H1 (cell line): ENCODE results near the gene HPX. TPM values are rescaled to one million over a fixed set of nuclear protein-coding genes. Genes with fewer than 3 reads are reported as not detected.
A peak's percentile ranks its signal among the peaks of the same experiment; 100 is the strongest.

ENCODE experiments used
- CTCF ChIA-PET: fragments of 300-600 bp; sonication (Branson Sonifier 250); formaldehyde crosslinking; loops from one replicate; lab custom pipeline; 2021; ENCODE audit not compliant: partially characterized antibody; lab: Charles Lee
- POLR2A ChIA-PET: fragments of 300-600 bp; sonication (Branson Sonifier 250); formaldehyde crosslinking; loops from one replicate; lab custom pipeline; 2021; ENCODE audit warnings: inconsistent platforms; ENCODE audit not compliant: partially characterized antibody; lab: Charles Lee
- DNase-seq, 2 experiments: peaks; one replicate each; pipeline versions ENCODE4 v3.0.0 to v3.0.0-alpha.2; 2010 to 2022; ENCODE audit warnings: low spot score in 2 of 2, low read depth in 1 of 2, mixed read lengths in 1 of 2
- FAIRE-seq: peaks from 2 replicates; lab custom pipeline; 2011; peaks lifted over from hg19 to GRCh38; lab: Jason Lieb, UNC
- H2AFZ ChIP-seq: 2 replicates; pipeline ENCODE4 v1.8.1; 2012; ENCODE audit warnings: low read length, inconsistent platforms
- H2AK5ac ChIP-seq: 2 replicates; pipeline ENCODE4 v1.6.1; 2013; ENCODE audit warnings: low read depth, low read length
- H2BK120ac ChIP-seq: replicated peaks from 2 replicates; pipeline ENCODE3; 2013; ENCODE audit warnings: low read depth, low read length, inconsistent platforms
- H2BK12ac ChIP-seq: 2 replicates; pipeline ENCODE4 v1.6.1; 2013; ENCODE audit warnings: low read depth, low read length
- H2BK15ac ChIP-seq: 2 replicates; pipeline ENCODE4 v1.6.1; 2013; ENCODE audit warnings: low read length
- H2BK20ac ChIP-seq: 2 replicates; pipeline ENCODE4 v1.6.1; 2013; ENCODE audit warnings: low read length
- H2BK5ac ChIP-seq: 2 replicates; pipeline ENCODE4 v1.6.1; 2013; ENCODE audit warnings: low read depth, low read length
- H3K14ac ChIP-seq: 2 replicates; pipeline ENCODE4 v1.6.1; 2013; ENCODE audit warnings: inconsistent platforms; ENCODE audit not compliant: insufficient read length
- H3K18ac ChIP-seq: 2 replicates; pipeline ENCODE4 v1.6.1; 2013; ENCODE audit warnings: low read length; ENCODE audit errors: extremely low read depth
- H3K23ac ChIP-seq: 2 replicates; pipeline ENCODE4 v1.6.1; 2013; ENCODE audit warnings: inconsistent platforms; ENCODE audit not compliant: insufficient read length
- H3K23me2 ChIP-seq: 2 replicates; pipeline ENCODE4 v1.6.1; 2013; ENCODE audit warnings: low read depth, low read length
- H3K27ac ChIP-seq: 2 replicates; pipeline ENCODE4 v1.6.1; 2011; ENCODE audit warnings: low read depth, low read length, inconsistent platforms
- H3K27me3 ChIP-seq, 4 experiments: replicated peaks in 1 of 4; 1 replicate in 1 of 4; 2 replicates in 3 of 4; pipeline versions ENCODE4 v1.6.1 to v1.8.1; 2011 to 2013; ENCODE audit warnings: low read length in 3 of 4, mild to moderate bottlenecking in 3 of 4, inconsistent platforms in 2 of 4, mixed read lengths in 2 of 4, moderate library complexity in 1 of 4; ENCODE audit not compliant: control insufficient read depth in 3 of 4, insufficient read depth in 3 of 4; ENCODE audit errors: extremely low read depth in 1 of 4
- H3K36me3 ChIP-seq, 4 experiments: 2 replicates each; pipeline versions ENCODE4 v1.6.1 to v1.8.1; 2011 to 2013; ENCODE audit warnings: mild to moderate bottlenecking in 4 of 4, low read length in 3 of 4, moderate library complexity in 2 of 4, control low read depth in 1 of 4, inconsistent platforms in 1 of 4; ENCODE audit not compliant: insufficient read depth in 4 of 4, control insufficient read depth in 2 of 4
- H3K4ac ChIP-seq: replicated peaks from 2 replicates; pipeline ENCODE3; 2013; ENCODE audit warnings: low read length, low read depth, mixed read lengths, inconsistent platforms; ENCODE audit not compliant: insufficient read length
- H3K4me1 ChIP-seq, 4 experiments: replicated peaks in 1 of 4; 1 replicate in 1 of 4; 2 replicates in 3 of 4; pipeline versions ENCODE4 v1.6.1 to v1.8.1; 2011 to 2013; ENCODE audit warnings: low read length in 3 of 4, inconsistent platforms in 2 of 4, mixed read lengths in 1 of 4; ENCODE audit not compliant: insufficient read depth in 4 of 4, control insufficient read depth in 3 of 4
- H3K4me2 ChIP-seq, 2 experiments: 2 replicates each; pipeline versions ENCODE4 v1.6.1 to v1.8.1; 2011 to 2013; ENCODE audit warnings: low read depth in 2 of 2, low read length in 2 of 2, control low read depth in 1 of 2, inconsistent platforms in 1 of 2, mild to moderate bottlenecking in 1 of 2; ENCODE audit not compliant: insufficient read depth in 1 of 2
- H3K4me3 ChIP-seq, 4 experiments: fragments of 200-600, 300-600 bp in 1 of 4; sonication (generic), shearing (Covaris generic), sonication (Bioruptor Twin) in 1 of 4; 2 replicates each; pipeline versions ENCODE4 v1.5.1 to v1.8.1; 2011 to 2016; ENCODE audit warnings: low read length in 4 of 4, low read depth in 3 of 4, control low read depth in 2 of 4, inconsistent platforms in 2 of 4, mild to moderate bottlenecking in 2 of 4, mixed read lengths in 1 of 4, moderate library complexity in 1 of 4; ENCODE audit not compliant: insufficient read depth in 2 of 4; ENCODE audit errors: extremely low read depth in 1 of 4
- H3K56ac ChIP-seq: replicated peaks from 2 replicates; pipeline ENCODE3; 2013; ENCODE audit warnings: low read depth, mild to moderate bottlenecking, mixed read lengths, low read length, inconsistent platforms; ENCODE audit not compliant: insufficient read length
- H3K79me1 ChIP-seq: 2 replicates; pipeline ENCODE4 v1.6.1; 2013; ENCODE audit warnings: low read depth, low read length, control low read depth
- H3K79me2 ChIP-seq, 2 experiments: 2 replicates each; pipeline versions ENCODE4 v1.6.1 to v1.8.1; 2012 to 2013; ENCODE audit warnings: low read length in 2 of 2, mild to moderate bottlenecking in 2 of 2, inconsistent platforms in 1 of 2; ENCODE audit not compliant: insufficient read depth in 2 of 2, control insufficient read depth in 1 of 2
- H3K9ac ChIP-seq, 4 experiments: replicated peaks in 1 of 4; 1 replicate in 1 of 4; 2 replicates in 3 of 4; pipeline versions ENCODE4 v1.6.1 to v1.8.1; 2011 to 2013; ENCODE audit warnings: low read depth in 3 of 4, low read length in 3 of 4, control low read depth in 2 of 4, mild to moderate bottlenecking in 2 of 4, moderate library complexity in 2 of 4, inconsistent platforms in 1 of 4; ENCODE audit errors: extremely low read depth in 1 of 4
- H3K9me3 ChIP-seq, 2 experiments: 2 replicates each; pipeline versions ENCODE4 v1.6.1 to v1.8.1; 2012 to 2013; ENCODE audit warnings: mild to moderate bottlenecking in 2 of 2, moderate library complexity in 2 of 2, control low read depth in 1 of 2, inconsistent platforms in 1 of 2, low read depth in 1 of 2, low read length in 1 of 2, mixed read lengths in 1 of 2; ENCODE audit not compliant: insufficient read depth in 2 of 2
- H4K20me1 ChIP-seq, 2 experiments: replicated peaks in 1 of 2; 2 replicates each; pipeline versions ENCODE3 to v1.8.1; 2011 to 2013; ENCODE audit warnings: inconsistent platforms in 2 of 2, low read length in 2 of 2, mild to moderate bottlenecking in 1 of 2; ENCODE audit not compliant: insufficient read depth in 2 of 2, control insufficient read depth in 1 of 2
- H4K5ac ChIP-seq: 2 replicates; pipeline ENCODE4 v1.6.1; 2013; ENCODE audit warnings: low read length, low read depth, mixed read lengths, inconsistent platforms; ENCODE audit not compliant: insufficient read length
- H4K8ac ChIP-seq: 2 replicates; pipeline ENCODE4 v1.8.0; 2013; ENCODE audit warnings: mild to moderate bottlenecking, moderate library complexity, low read length, inconsistent platforms; ENCODE audit not compliant: insufficient read depth; ENCODE audit errors: extremely low read depth
- H4K91ac ChIP-seq: replicated peaks from 2 replicates; pipeline ENCODE3; 2013; ENCODE audit warnings: low read length, mixed read lengths, inconsistent platforms; ENCODE audit not compliant: insufficient read length
- BRCA1 ChIP-seq: IDR thresholded peaks from 2 replicates; pipeline ENCODE4 v1.6.1; 2012; ENCODE audit warnings: low read depth, low read length, improper control_type of control experiment
- CHD2 ChIP-seq: IDR thresholded peaks from 2 replicates; pipeline ENCODE4 v1.6.1; 2012; ENCODE audit warnings: low read length, improper control_type of control experiment
- KDM4A ChIP-seq: IDR thresholded peaks from one replicate; pipeline ENCODE4 v1.7.1; 2012; ENCODE audit warnings: low read depth, mild to moderate bottlenecking, moderate library complexity, low read length, inconsistent platforms; ENCODE audit not compliant: severe bottlenecking
- RAD21 ChIP-seq, 2 experiments: IDR thresholded peaks in 1 of 2; conservative IDR thresholded peaks in 1 of 2; 2 replicates each; pipeline ENCODE4 v1.6.1; 2011; ENCODE audit warnings: low read depth in 2 of 2, low read length in 2 of 2, improper control_type of control experiment in 1 of 2, inconsistent platforms in 1 of 2, mild to moderate bottlenecking in 1 of 2, moderate library complexity in 1 of 2
- RBBP5 ChIP-seq: IDR thresholded peaks from 2 replicates; pipeline ENCODE4 v1.7.1; 2012; ENCODE audit warnings: low read depth, mild to moderate bottlenecking, inconsistent platforms, low read length, moderate library complexity, borderline replicate concordance
- SIN3A ChIP-seq, 2 experiments: IDR thresholded peaks in 1 of 2; conservative IDR thresholded peaks in 1 of 2; 2 replicates each; pipeline ENCODE4 v1.6.1; 2011 to 2012; ENCODE audit warnings: low read length in 2 of 2, improper control_type of control experiment in 1 of 2, low read depth in 1 of 2, mild to moderate bottlenecking in 1 of 2
- SRF ChIP-seq: IDR thresholded peaks from 2 replicates; pipeline ENCODE4 v1.6.1; 2011; ENCODE audit warnings: mild to moderate bottlenecking, low read depth, low read length, moderate library complexity
- ZNF274 ChIP-seq: IDR thresholded peaks from 2 replicates; pipeline ENCODE4 v1.7.0; 2012; ENCODE audit warnings: low read length, borderline replicate concordance; ENCODE audit errors: extremely low read depth
- WGBS, 2 experiments: shearing (Covaris generic) in 1 of 2; methylation state at CpG; one replicate each; pipeline versions ENCODE4 v1.1.6 to v1.1.7; 2013 to 2015; ENCODE audit warnings: low lambda C conversion rate in 2 of 2, mixed read lengths in 2 of 2, inconsistent platforms in 1 of 2, low coverage in 1 of 2, missing lambda C conversion rate in 1 of 2; ENCODE audit not compliant: insufficient replicate concordance in 2 of 2, insufficient coverage in 1 of 2, insufficient read length in 1 of 2; ENCODE audit errors: extremely low coverage in 1 of 2, missing lambda C conversion rate in 1 of 2; 5-methylcytosine and 5-hydroxymethylcytosine counted together
- polyA plus RNA-seq, 7 experiments: library from polyadenylated mRNA; depleted of rRNA in 3 of 7; stranded (reverse) in 5 of 7; unstranded in 2 of 7; fragments of >200 nt in 5 of 7; fragments of 200-250 nt in 2 of 7; gene quantifications; 1 replicate in 5 of 7; 2 replicates in 1 of 7; 4 replicates in 1 of 7; pipeline versions ENCODE4 v1.2.1 to v1.2.3, GENCODE V29; 2011 to 2013; ENCODE audit warnings: missing spikeins in 2 of 7, mixed read lengths in 2 of 7
- total RNA-seq: library from RNA; stranded (reverse); fragmentation: NEBNext Ultra II Directional; extraction: Animal tissue kit (Norgen Biotek cat#: 25700); gene quantifications from 2 replicates; pipeline ENCODE4 v1.2.1, GENCODE V29; 2021
- TF ChIP-seq, protein P1 (sequence below): IDR thresholded peaks from 2 replicates; pipeline ENCODE4 v1.6.1; 2012; ENCODE audit warnings: inconsistent platforms
- TF ChIP-seq, protein P2 (sequence below): IDR thresholded peaks from 2 replicates; pipeline ENCODE4 v1.6.1; 2011; ENCODE audit warnings: low read length, improper control_type of control experiment

HPX gene
- total and polyA plus RNA-seq, 2 of the 8 experiments (the other 6 are each of a cell fraction or from before 2014, with no cell fraction given): 0.80 to 0.97 TPM

DNA sequence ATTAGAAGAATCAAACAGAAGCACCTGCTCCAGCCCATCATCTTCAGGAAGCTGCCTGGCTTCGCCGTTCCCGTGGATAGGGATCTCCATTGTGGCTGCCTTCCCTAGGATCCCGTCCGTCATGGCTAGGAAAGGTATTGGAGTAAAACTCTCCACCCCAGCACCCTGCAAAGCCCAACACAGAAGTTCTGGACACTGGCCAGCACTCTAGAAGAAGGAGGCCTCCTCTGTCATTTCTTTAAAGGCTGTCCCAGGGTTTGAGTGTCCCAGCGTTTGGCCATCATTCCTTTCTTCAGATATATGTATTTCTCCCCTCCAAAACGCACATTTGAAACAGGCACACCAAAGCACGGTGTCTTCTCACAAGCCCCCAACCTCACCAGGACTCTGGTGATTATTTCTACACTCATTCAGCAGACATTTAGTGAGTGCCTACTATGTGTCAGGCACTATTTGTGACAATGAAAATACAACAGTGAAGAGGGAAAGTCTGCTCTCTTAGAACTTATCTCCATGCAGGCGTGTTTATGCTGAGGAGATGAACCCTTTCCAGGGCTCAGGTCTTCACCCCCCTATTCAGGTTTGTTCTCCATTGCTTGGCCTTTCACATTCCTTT is 39.6 kb upstream of the HPX start:
- no peak for FAIRE-seq
- H3K27me3 ChIP-seq: no peaks in the 10 kb centered on the region
- TF ChIP-seq SIN3A (conservative IDR thresholded peaks at IDR 0.05 in 1 of 2, IDR thresholded peaks at IDR 0.05 in 1 of 2; ENCODE audit: low read depth in 1 of 2, low read length in 2 of 2): no peak
- no peak for TF ChIP-seq RBBP5
- no peak for TF ChIP-seq CHD2
- no peak for TF ChIP-seq KDM4A
- no peak for TF ChIP-seq RAD21 (IDR thresholded peaks at IDR 0.05 in 1 of 2, conservative IDR thresholded peaks at IDR 0.05 in 1 of 2; ENCODE audit: low read depth in 2 of 2, low read length in 2 of 2)
- TF ChIP-seq, protein P1, sequence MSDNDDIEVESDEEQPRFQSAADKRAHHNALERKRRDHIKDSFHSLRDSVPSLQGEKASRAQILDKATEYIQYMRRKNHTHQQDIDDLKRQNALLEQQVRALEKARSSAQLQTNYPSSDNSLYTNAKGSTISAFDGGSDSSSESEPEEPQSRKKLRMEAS: no peak
- no peak for TF ChIP-seq SRF
- TF ChIP-seq ZNF274: no peak
- TF ChIP-seq, protein P2, sequence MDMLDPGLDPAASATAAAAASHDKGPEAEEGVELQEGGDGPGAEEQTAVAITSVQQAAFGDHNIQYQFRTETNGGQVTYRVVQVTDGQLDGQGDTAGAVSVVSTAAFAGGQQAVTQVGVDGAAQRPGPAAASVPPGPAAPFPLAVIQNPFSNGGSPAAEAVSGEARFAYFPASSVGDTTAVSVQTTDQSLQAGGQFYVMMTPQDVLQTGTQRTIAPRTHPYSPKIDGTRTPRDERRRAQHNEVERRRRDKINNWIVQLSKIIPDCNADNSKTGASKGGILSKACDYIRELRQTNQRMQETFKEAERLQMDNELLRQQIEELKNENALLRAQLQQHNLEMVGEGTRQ: no peak
- no peak for TF ChIP-seq BRCA1

More for the DNA sequence above, 39.6 kb upstream of the HPX start:
- H2BK20ac ChIP-seq: no peak overlapping the region
- no peak overlapping the region for H3K56ac ChIP-seq
- WGBS, 2 experiments: 71% methylated on average over 9 of the region's 9 CpGs; no CpG with 5 or more reads in 1 of the 2 experiments
- H3K27ac ChIP-seq: peak overlapping the region; percentile 93
- H2BK12ac ChIP-seq: no peak overlapping the region
- ChIA-PET CTCF (interaction anchor here (1.1 kb wide), 1 partner anchor 37 kb away, joined by 4 read pairs; no protein-coding TSS in a partner anchor), POLR2A (no interaction called here)
- H3K14ac ChIP-seq: no peak overlapping the region
- H3K79me2 ChIP-seq: peaks cover 14 to 39% of the 10 kb centered on the region in 2 experiments
- no peak overlapping the region for H2AFZ ChIP-seq
- H4K20me1 ChIP-seq: peaks cover 1 to 12% of the 10 kb centered on the region in 2 experiments
- no peak overlapping the region for H3K4ac ChIP-seq
- H3K4me2 ChIP-seq: peak overlapping the region; percentile 90 to 99
- H3K36me3 ChIP-seq: peaks cover 20 to 63% (median 38%) of the 10 kb centered on the region in 4 experiments
- peaks cover 14% of the 10 kb centered on the region for H3K79me1 ChIP-seq
- 0 out of 2 replicates have a peak overlapping the region, but pooled peaks have one; percentile 81 for H3K18ac ChIP-seq
- 0 out of 2 replicates have a peak overlapping the region, but pooled peaks have one; percentile 42 for H2AK5ac ChIP-seq
- H4K5ac ChIP-seq: no peak overlapping the region
- H4K8ac ChIP-seq: no peak overlapping the region
- H2BK120ac ChIP-seq: no peak overlapping the region
- peaks cover 11% of the 10 kb centered on the region for H3K23me2 ChIP-seq
- H3K4me1 ChIP-seq: peaks cover 4 to 13% (median 5%) of the 10 kb centered on the region in 4 experiments
- peak overlapping the region; percentile 92; the same call in 1 of the 2 replicates for H2BK5ac ChIP-seq
- H4K91ac ChIP-seq: no peak overlapping the region
- H3K9ac ChIP-seq: peak overlapping the region; percentile 59 to 96 (median 94)
- no peaks in the 10 kb centered on the region for H3K9me3 ChIP-seq
- DNase-seq: no peak
- H3K4me3 ChIP-seq: peak overlapping the region; percentile 89 to 100 (median 100)
- H2BK15ac ChIP-seq: 0 out of 2 replicates have a peak overlapping the region, but pooled peaks have one; percentile 61
- no peak overlapping the region for H3K23ac ChIP-seq
